Rectal smooth muscle tissue (tissue), 1 donor: Measurements from ENCODE around the gene CSNK1G1.
"Not testable (repeated sequence)": the region's sequence is repeated elsewhere in the genome, so short reads cannot be mapped to it uniquely, and the experiment has no call there.

Source experiments
- H3K27ac ChIP-seq: one replicate; pipeline ENCODE4 v1.7.0; 2013; ENCODE audit warnings: low read depth, low read length, inconsistent platforms
- H3K27me3 ChIP-seq: one replicate; pipeline ENCODE4 v1.7.0; 2013; ENCODE audit warnings: low read length; ENCODE audit not compliant: control insufficient read depth, insufficient read depth
- H3K36me3 ChIP-seq: one replicate; pipeline ENCODE4 v1.7.0; 2013; ENCODE audit warnings: low read length; ENCODE audit not compliant: control insufficient read depth, insufficient read depth
- H3K4me1 ChIP-seq: one replicate; pipeline ENCODE4 v1.7.0; 2013; ENCODE audit warnings: low read length; ENCODE audit not compliant: control insufficient read depth, insufficient read depth
- H3K4me3 ChIP-seq: one replicate; pipeline ENCODE4 v1.7.0; 2013; ENCODE audit warnings: low read length
- H3K9ac ChIP-seq: one replicate; pipeline ENCODE4 v1.7.0; 2013; ENCODE audit warnings: low read length

Gene CSNK1G1

DNA sequence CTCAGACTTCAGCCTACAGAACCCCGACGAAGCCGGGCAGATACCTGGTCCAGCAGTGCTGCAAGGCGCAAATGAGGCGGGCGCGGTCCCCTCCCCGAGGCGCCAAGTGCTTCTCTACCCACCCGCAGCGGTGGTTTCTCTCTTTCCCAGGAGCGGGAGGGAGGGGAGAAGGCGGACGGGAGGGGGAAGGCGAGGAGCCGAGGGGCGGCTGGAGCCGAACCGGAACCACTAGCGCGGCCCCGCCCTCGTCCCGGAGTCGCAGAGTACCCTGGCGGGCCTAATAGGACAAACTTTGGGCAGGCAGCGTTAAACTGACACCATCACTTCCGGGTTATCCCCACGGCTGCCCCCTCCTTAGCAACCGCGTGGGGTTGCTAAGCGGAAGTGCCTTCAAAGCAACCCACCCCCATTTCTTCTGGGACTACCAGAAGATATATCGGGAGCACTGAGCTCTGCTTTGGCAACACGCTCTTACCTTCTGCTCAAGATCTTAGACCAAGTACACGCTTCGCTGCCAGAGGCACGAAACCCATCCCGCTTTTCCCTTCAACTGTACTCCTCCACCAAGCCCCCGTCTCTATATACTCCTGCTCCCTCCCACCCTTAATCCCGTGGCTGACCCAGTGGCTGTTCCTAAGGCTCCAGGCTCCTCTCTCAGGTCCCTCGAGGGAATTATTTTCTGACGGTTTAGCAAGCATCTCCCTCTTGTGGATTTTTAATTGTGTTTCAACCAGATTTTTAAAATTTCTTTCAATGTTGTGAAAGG, at the start of gene CSNK1G1:
Gene CSNK1G1, minus strand, starts transcription at position 230 of the 766 bp plus-strand sequence. CDS start 55,674 bp downstream, outside the sequence.
- peaks cover 11% of the 10 kb centered on the region for H3K4me1 ChIP-seq
- H3K4me3 ChIP-seq, result peak within 1 kb of the TSS; percentile 89
- peak within 1 kb of the TSS; percentile 64 for H3K27ac ChIP-seq
- H3K27me3 ChIP-seq, result no peaks in the 10 kb centered on the region
- H3K9ac ChIP-seq, result peak within 1 kb of the TSS; percentile 2
- H3K36me3 ChIP-seq, result no peaks in the 10 kb centered on the region

- H3K4me1 ChIP-seq, result no peaks in the 10 kb centered on the region
- H3K4me3 ChIP-seq, result no peak overlapping the region
- H3K27me3 ChIP-seq, result no peaks in the 10 kb centered on the region
- H3K9ac ChIP-seq, result no peak overlapping the region
- no peak overlapping the region for H3K27ac ChIP-seq
- peaks cover 9% of the 10 kb centered on the region for H3K36me3 ChIP-seq
Observed at GRCh38 chr15:64400583-64400982, 44.6 kb upstream of the CSNK1G1 start.

GRCh38 chr15:64398575-64398974, 42.6 kb upstream of the CSNK1G1 start:
- H3K4me3 ChIP-seq, result no peak overlapping the region
- peaks cover 15% of the 10 kb centered on the region for H3K36me3 ChIP-seq

DNA sequence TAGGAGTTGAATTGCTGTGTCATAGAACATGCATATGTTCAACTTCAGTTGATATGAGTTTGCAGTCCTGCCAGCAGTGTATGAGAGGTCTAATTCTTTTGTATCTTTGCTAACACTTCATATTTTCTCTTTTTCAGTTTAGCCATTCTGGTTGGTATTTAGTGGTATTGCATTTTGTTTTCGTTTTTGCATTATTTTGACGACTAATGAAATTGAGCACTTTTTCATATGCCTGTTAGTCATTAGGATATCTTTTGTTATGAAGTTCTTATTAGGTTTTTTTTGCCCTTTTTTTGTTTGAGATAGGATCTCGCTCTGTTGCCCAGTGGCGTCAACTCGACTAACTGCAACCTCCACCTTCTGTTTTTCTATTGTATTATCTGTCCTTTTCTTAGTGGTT, 40.8 kb upstream of the CSNK1G1 start:
- no peak overlapping the region for H3K4me3 ChIP-seq
- peaks cover 15% of the 10 kb centered on the region for H3K36me3 ChIP-seq
- no peaks in the 10 kb centered on the region for H3K4me1 ChIP-seq
- no peaks in the 10 kb centered on the region for H3K27me3 ChIP-seq
- H3K27ac ChIP-seq, result no peak overlapping the region
- no peak overlapping the region for H3K9ac ChIP-seq

More at GRCh38 chr15:64398575-64398974, 42.6 kb upstream of the CSNK1G1 start:
- Histone ChIP-seq H3K9ac (no peak overlapping the region), H3K4me1 (no peaks in the 10 kb centered on the region), H3K27ac (no peak overlapping the region), H3K27me3 (no peaks in the 10 kb centered on the region)

GRCh38 chr15:64392471-64392870, 36.5 kb upstream of the CSNK1G1 start:
- not testable (repeated sequence) for H3K4me3 ChIP-seq, H3K27ac ChIP-seq, H3K9ac ChIP-seq, H3K4me1 ChIP-seq, H3K27me3 ChIP-seq
- peaks cover 10% of the 10 kb centered on the region for H3K36me3 ChIP-seq

GRCh38 chr15:64389036-64389435, 33.1 kb upstream of the CSNK1G1 start:
- no peak overlapping the region for H3K4me3 ChIP-seq
- no peak overlapping the region for H3K9ac ChIP-seq
- H3K27ac ChIP-seq, result no peak overlapping the region
- H3K36me3 ChIP-seq, result peaks cover 3% of the 10 kb centered on the region
- no peaks in the 10 kb centered on the region for H3K27me3 ChIP-seq
- H3K4me1 ChIP-seq, result peaks cover 4% of the 10 kb centered on the region

- Histone ChIP-seq H3K27me3 (no peaks in the 10 kb centered on the region), H3K4me3 (peak within 1 kb of the TSS; percentile 97), H3K4me1 (peaks cover 4% of the 10 kb centered on the region), H3K27ac (peak within 1 kb of the TSS; percentile 73), H3K36me3 (no peaks in the 10 kb centered on the region), H3K9ac (peak within 1 kb of the TSS; percentile 81)
Observed at GRCh38 chr15:64387562-64388168, 31.7 kb upstream of the CSNK1G1 start, which contains the start of gene TRIP4. Gene TRIP4, plus strand, starts transcription at chr15:64387836. Its CDS starts 28 bp downstream, at chr15:64387864.

- no peak overlapping the region for H3K27ac ChIP-seq
- H3K36me3 ChIP-seq, result no peaks in the 10 kb centered on the region
- no peak overlapping the region for H3K4me3 ChIP-seq
- no peak overlapping the region for H3K9ac ChIP-seq
- peaks cover 4% of the 10 kb centered on the region for H3K4me1 ChIP-seq
- H3K27me3 ChIP-seq, result no peaks in the 10 kb centered on the region
Observed at GRCh38 chr15:64386291-64386690, 30.3 kb upstream of the CSNK1G1 start.

GRCh38 chr15:64383760-64384159, 27.8 kb upstream of the CSNK1G1 start:
- no peaks in the 10 kb centered on the region for H3K36me3 ChIP-seq
- no peak overlapping the region for H3K9ac ChIP-seq
- H3K4me3 ChIP-seq, result no peak overlapping the region
- H3K4me1 ChIP-seq, result peaks cover 3% of the 10 kb centered on the region
- no peak overlapping the region for H3K27ac ChIP-seq
- no peaks in the 10 kb centered on the region for H3K27me3 ChIP-seq

GRCh38 chr15:64381000-64381751, 25.2 kb upstream of the CSNK1G1 start, which contains the start of gene PCLAF:
Gene PCLAF, minus strand, starts transcription at chr15:64381441. Its CDS starts 70 bp downstream, at chr15:64381371.
- Histone ChIP-seq H3K9ac (no peak within 1 kb of the TSS), H3K36me3 (no peaks in the 10 kb centered on the region), H3K4me3 (peak within 1 kb of the TSS; percentile 62), H3K4me1 (no peaks in the 10 kb centered on the region), H3K27me3 (no peaks in the 10 kb centered on the region), H3K27ac (no peak within 1 kb of the TSS)

GRCh38 chr15:64380130-64380870, 24.3 kb upstream of the CSNK1G1 start:
- not testable (repeated sequence) for H3K4me3 ChIP-seq, H3K4me1 ChIP-seq, H3K9ac ChIP-seq, H3K27ac ChIP-seq, H3K36me3 ChIP-seq, H3K27me3 ChIP-seq
